ENCODE results near the gene SLC9A1.

DNA sequence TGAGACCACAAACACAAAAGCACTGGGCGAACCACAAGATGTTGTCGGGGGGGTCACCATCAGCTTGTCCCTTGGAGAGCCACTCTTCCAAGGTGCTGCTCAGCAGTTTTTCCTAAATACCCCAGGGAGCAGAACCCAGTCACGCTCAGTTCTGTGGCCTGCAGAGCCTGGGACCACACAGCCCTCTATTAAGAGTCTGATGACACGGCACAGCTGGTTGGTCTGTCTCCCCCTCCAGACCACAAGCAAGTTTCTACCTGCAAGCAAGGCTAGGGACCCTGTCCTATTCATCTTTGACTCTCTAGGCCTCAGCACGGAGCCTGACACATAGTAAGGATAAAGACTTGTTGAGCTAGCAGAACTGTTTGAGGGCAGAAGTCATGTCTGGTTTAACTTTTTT is 28.5 kb downstream of the SLC9A1 start:
- TF ChIP-seq EZH2 (IDR thresholded peaks at IDR 0.05; ENCODE audit: low read depth): no peak
- TF ChIP-seq, protein P1, sequence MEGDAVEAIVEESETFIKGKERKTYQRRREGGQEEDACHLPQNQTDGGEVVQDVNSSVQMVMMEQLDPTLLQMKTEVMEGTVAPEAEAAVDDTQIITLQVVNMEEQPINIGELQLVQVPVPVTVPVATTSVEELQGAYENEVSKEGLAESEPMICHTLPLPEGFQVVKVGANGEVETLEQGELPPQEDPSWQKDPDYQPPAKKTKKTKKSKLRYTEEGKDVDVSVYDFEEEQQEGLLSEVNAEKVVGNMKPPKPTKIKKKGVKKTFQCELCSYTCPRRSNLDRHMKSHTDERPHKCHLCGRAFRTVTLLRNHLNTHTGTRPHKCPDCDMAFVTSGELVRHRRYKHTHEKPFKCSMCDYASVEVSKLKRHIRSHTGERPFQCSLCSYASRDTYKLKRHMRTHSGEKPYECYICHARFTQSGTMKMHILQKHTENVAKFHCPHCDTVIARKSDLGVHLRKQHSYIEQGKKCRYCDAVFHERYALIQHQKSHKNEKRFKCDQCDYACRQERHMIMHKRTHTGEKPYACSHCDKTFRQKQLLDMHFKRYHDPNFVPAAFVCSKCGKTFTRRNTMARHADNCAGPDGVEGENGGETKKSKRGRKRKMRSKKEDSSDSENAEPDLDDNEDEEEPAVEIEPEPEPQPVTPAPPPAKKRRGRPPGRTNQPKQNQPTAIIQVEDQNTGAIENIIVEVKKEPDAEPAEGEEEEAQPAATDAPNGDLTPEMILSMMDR (conservative IDR thresholded peaks at IDR 0.05): no peak
